ENCODE data around the gene CTXN3. TPM values are rescaled to one million over a fixed set of nuclear protein-coding genes. Genes with fewer than 3 reads are reported as not detected.
A peak's percentile ranks its signal among the peaks of the same experiment; 100 is the strongest.

Gene CTXN3
- total and polyA plus RNA-seq, 5 donors: not detected

- Histone ChIP-seq H3K4me3 (ENCODE audit: low read length) (no peak overlapping the region), H3K27ac (ENCODE audit: low read length) (peak overlapping the region; percentile 77), H3K9me3 (ENCODE audit: control insufficient read depth, low read length) (no peaks in the 10 kb centered on the region), H3K27me3 (ENCODE audit: control insufficient read depth, insufficient read depth) (no peaks in the 10 kb centered on the region), H3K4me1 (ENCODE audit: control insufficient read depth, insufficient read depth, low read length) (no peaks in the 10 kb centered on the region)
- WGBS: 80% methylated on average over 2 of the region's 2 CpGs
- intact Hi-C loops (cut with DNase I): no loop called here
- no peak for ATAC-seq
- no peak for DNase-seq
Measured at GRCh38 chr5:127702434-127702833, 53.6 kb downstream of the CTXN3 start.

GRCh38 chr5:127702926-127703561, 54.2 kb downstream of the CTXN3 start, which contains the start of gene CCDC192:
Gene CCDC192, plus strand, starts transcription at chr5:127703391. Its CDS starts 55 bp downstream, at chr5:127703446.
- Histone ChIP-seq H3K4me1 (ENCODE audit: control insufficient read depth, insufficient read depth, low read length) (peaks cover under 1% of the 10 kb centered on the region), H3K27ac (ENCODE audit: low read length) (peak within 1 kb of the TSS; percentile 77), H3K9me3 (ENCODE audit: control insufficient read depth, low read length) (no peaks in the 10 kb centered on the region), H3K27me3 (ENCODE audit: control insufficient read depth, insufficient read depth) (no peaks in the 10 kb centered on the region), H3K4me3 (ENCODE audit: low read length) (no peak within 1 kb of the TSS)
- no peak for ATAC-seq
- DNase-seq: no peak
- intact Hi-C loops (cut with DNase I): no loop called here
- 69% methylated on average over 5 of the region's 5 CpGs for WGBS

GRCh38 chr5:127705120-127705892, 56.4 kb downstream of the CTXN3 start:
- ATAC-seq (peak; percentile 71 to 75), DNase-seq (no peak)
- intact Hi-C loops (cut with DNase I): no loop called here
- WGBS: 43% methylated on average over 4 of the region's 4 CpGs
- Histone ChIP-seq H3K27me3 (ENCODE audit: control insufficient read depth, insufficient read depth) (no peaks in the 10 kb centered on the region), H3K4me1 (ENCODE audit: control insufficient read depth, insufficient read depth, low read length) (peaks cover 2% of the 10 kb centered on the region), H3K27ac (ENCODE audit: low read length) (peak overlapping the region; percentile 81), H3K4me3 (ENCODE audit: low read length) (no peak overlapping the region), H3K9me3 (ENCODE audit: control insufficient read depth, low read length) (no peaks in the 10 kb centered on the region)

GRCh38 chr5:127706691-127707090, 57.8 kb downstream of the CTXN3 start:
- ATAC-seq: no peak
- Histone ChIP-seq H3K27ac (ENCODE audit: low read length) (no peak overlapping the region), H3K4me1 (ENCODE audit: control insufficient read depth, insufficient read depth, low read length) (peaks cover 2% of the 10 kb centered on the region), H3K27me3 (ENCODE audit: control insufficient read depth, insufficient read depth) (no peaks in the 10 kb centered on the region), H3K4me3 (ENCODE audit: low read length) (no peak overlapping the region), H3K9me3 (ENCODE audit: control insufficient read depth, low read length) (no peaks in the 10 kb centered on the region)
- 47% methylated on average over 1 of the region's 1 CpG for WGBS
- DNase-seq: no peak
- intact Hi-C loops (cut with DNase I): no loop called here

- Histone ChIP-seq H3K4me3 (ENCODE audit: low read length) (no peak overlapping the region), H3K27me3 (ENCODE audit: control insufficient read depth, insufficient read depth) (no peaks in the 10 kb centered on the region), H3K9me3 (ENCODE audit: control insufficient read depth, low read length) (no peaks in the 10 kb centered on the region), H3K4me1 (ENCODE audit: control insufficient read depth, insufficient read depth, low read length) (peaks cover 2% of the 10 kb centered on the region), H3K27ac (ENCODE audit: low read length) (no peak overlapping the region)
- DNase-seq (no peak), ATAC-seq (peak in 1 of 2 donors; percentile 63)
- WGBS: 31% methylated on average over 3 of the region's 3 CpGs
- intact Hi-C loops (cut with DNase I): no loop called here
Measured at GRCh38 chr5:127707209-127707608, 58.3 kb downstream of the CTXN3 start.

Other genes with a start within 250 kb of the CTXN3 start
- gene PRRC1, start 131.4 kb upstream of the CTXN3 start, total RNA-seq: 10 to 100 TPM; 27.6 to 33.9 (median 31.6) TPM
- gene PRRC1, start 131.4 kb upstream of the CTXN3 start, polyA plus RNA-seq: 13.9 TPM
- gene CCDC192, start 54.3 kb downstream of the CTXN3 start, total RNA-seq: not detected
- 0.43 TPM for gene CCDC192, start 54.3 kb downstream of the CTXN3 start, polyA plus RNA-seq